Endometrial microvascular endothelial cells (primary cell): ENCODE data around the gene KCND1. TPM values are rescaled to one million over a fixed set of nuclear protein-coding genes. Genes with fewer than 3 reads are reported as not detected.

Source experiments
- in situ Hi-C: cut with HindIII; loops from 2 replicates; pipeline ENCODE4 v1.10.0; 2017; ENCODE audit warnings: low sequenced_read_pairs, low pct_unique_long_range_greater_than_20kb; ENCODE audit errors: inconsistent ontology term
- total RNA-seq: library from RNA; depleted of rRNA; stranded (reverse); fragments of >200 nt; gene quantifications from one replicate; pipeline ENCODE4 v1.2.3, GENCODE V29; 2015; ENCODE audit errors: inconsistent ontology term

KCND1 gene
- total RNA-seq, 1 donor from 2014 or later = 1.4 TPM

GRCh38 chrX:48919360-48919841, 52.2 kb downstream of the KCND1 start:
- in situ Hi-C loops = no loop called here

GRCh38 chrX:48918643-48919340, 52.9 kb downstream of the KCND1 start, which contains the start of gene PIM2:
Gene PIM2 (minus strand): TSS chrX:48919024. CDS start chrX:48918834, 190 bp downstream.
- in situ Hi-C loops = no loop called here

- in situ Hi-C loops = no loop called here
These were observed 53.4 kb downstream of the KCND1 start for GRCh38 chrX:48918301-48918642.

GRCh38 chrX:48917139-48918001, 54.3 kb downstream of the KCND1 start:
- in situ Hi-C loops = no loop called here

- in situ Hi-C loops = no loop called here
These were observed 56.8 kb downstream of the KCND1 start for GRCh38 chrX:48914593-48915493.

GRCh38 chrX:48913605-48914366, 57.9 kb downstream of the KCND1 start:
- in situ Hi-C loops = no loop called here

- in situ Hi-C loops = no loop called here
These were observed 60.0 kb downstream of the KCND1 start, which contains the start of gene SLC35A2 for GRCh38 chrX:48911412-48912182. Gene SLC35A2 (minus strand): TSS chrX:48911646. CDS start chrX:48911636, 10 bp downstream.

Other genes with a start within 250 kb of the KCND1 start
- gene GLOD5, start 210.1 kb downstream of the KCND1 start, total RNA-seq = not detected
- gene GATA1, start 185.3 kb downstream of the KCND1 start, total RNA-seq = not detected
- gene HDAC6, start 169.8 kb downstream of the KCND1 start, total RNA-seq = 59.2 TPM
- not detected for gene ERAS, start 145.3 kb downstream of the KCND1 start, total RNA-seq
- not detected for gene PCSK1N, start 136.2 kb downstream of the KCND1 start, total RNA-seq
- 58.7 TPM for gene TIMM17B, start 74.1 kb downstream of the KCND1 start, total RNA-seq
- gene PQBP1, start 73.9 kb downstream of the KCND1 start, total RNA-seq = 68.3 TPM
- 27.4 TPM for gene SLC35A2, start 60.2 kb downstream of the KCND1 start, total RNA-seq
- gene PIM2, start 52.8 kb downstream of the KCND1 start, total RNA-seq = 5.3 TPM
- 27.3 TPM for gene OTUD5, start 14.2 kb downstream of the KCND1 start, total RNA-seq
- gene GRIPAP1, start 30.4 kb upstream of the KCND1 start, total RNA-seq = 21.2 TPM
- gene TFE3, start 71.5 kb upstream of the KCND1 start, total RNA-seq = 82.3 TPM
- gene CCDC120, start 87.2 kb upstream of the KCND1 start, total RNA-seq = 1.0 TPM
- 11.2 TPM for gene PRAF2, start 102.2 kb upstream of the KCND1 start, total RNA-seq
- 33.7 TPM for gene WDR45, start 108.0 kb upstream of the KCND1 start, total RNA-seq
- gene GPKOW, start 151.9 kb upstream of the KCND1 start, total RNA-seq = 29.1 TPM
- 3.7 TPM for gene MAGIX, start 190.9 kb upstream of the KCND1 start, total RNA-seq
- 135 TPM for gene PLP2, start 200.1 kb upstream of the KCND1 start, total RNA-seq
- 23.4 TPM for gene PRICKLE3, start 214.5 kb upstream of the KCND1 start, total RNA-seq
- 0.09 TPM for gene SYP, start 228.3 kb upstream of the KCND1 start, total RNA-seq